ENCODE measurements around the gene MDFI. TPM values are rescaled to one million over a fixed set of nuclear protein-coding genes. Genes with fewer than 3 reads are reported as not detected.

MDFI gene
- total RNA-seq, 2 experiments from 2014 or later: not detected

DNA sequence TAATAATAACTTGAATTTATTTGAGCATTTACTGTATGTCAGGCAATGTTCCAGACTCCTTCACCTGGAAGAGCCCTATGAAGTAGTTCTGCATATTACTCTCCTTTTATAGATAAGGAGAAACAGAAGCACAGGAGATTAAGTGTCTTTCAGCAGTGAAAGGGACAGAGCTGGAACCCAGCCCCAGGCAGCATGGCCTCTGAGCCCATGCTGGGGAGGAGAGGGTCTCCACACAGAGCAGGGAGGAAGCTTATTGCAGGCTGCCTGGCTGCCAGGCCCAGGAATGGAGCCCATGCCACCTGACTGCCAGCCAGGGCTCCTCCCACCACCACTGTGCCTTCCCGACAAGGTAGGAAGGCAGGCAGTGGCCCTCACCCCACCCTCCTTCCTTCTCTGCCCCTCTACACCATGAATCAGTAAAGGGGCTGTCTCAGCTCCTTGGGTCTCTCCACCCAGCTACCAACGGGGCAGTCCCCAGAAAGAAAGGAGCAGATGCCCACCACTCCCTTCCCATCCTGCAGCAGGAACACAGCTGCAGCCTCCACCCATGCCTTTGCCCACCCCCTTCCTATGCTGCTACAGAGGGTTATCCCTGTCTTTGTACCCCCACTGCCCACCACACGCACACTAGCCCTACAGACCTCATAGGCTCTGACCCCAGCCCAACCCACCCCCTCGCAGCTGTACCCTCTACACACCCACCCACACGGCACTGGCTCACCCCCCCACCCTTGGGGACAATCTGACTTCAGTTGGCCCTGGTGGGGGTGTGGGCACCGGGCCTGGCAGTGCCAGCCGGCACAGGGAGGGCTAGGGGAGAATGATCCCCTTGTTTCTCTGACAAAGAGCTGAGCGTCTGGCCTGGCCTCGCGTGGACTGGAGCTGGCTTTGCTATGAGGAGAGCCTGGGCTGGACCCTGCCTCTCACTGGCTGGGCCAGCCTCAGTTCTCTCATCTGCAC lies 55.3 kb downstream of the MDFI start:
- Mint-ChIP-seq H3K27me3 (no peaks in the 10 kb centered on the region), H3K36me3 (ENCODE audit: low read depth) (no peaks in the 10 kb centered on the region), H3K9me3 (ENCODE audit: low read depth) (no peaks in the 10 kb centered on the region), H3K27ac (no peak overlapping the region), H3K4me1 (peaks cover 3% of the 10 kb centered on the region), H3K4me3 (no peak overlapping the region)
- no peak for ATAC-seq
- ChIA-PET CTCF (interaction anchor here (1.6 to 2.7 kb wide), 2 partner anchors 9 to 10 kb away, joined by 3 to 10 read pairs; no protein-coding TSS in a partner anchor), POLR2A (no interaction called here)
- intact Hi-C loops (cut with DNase I, micrococcal nuclease): no loop called here
- no peak for DNase-seq

DNA sequence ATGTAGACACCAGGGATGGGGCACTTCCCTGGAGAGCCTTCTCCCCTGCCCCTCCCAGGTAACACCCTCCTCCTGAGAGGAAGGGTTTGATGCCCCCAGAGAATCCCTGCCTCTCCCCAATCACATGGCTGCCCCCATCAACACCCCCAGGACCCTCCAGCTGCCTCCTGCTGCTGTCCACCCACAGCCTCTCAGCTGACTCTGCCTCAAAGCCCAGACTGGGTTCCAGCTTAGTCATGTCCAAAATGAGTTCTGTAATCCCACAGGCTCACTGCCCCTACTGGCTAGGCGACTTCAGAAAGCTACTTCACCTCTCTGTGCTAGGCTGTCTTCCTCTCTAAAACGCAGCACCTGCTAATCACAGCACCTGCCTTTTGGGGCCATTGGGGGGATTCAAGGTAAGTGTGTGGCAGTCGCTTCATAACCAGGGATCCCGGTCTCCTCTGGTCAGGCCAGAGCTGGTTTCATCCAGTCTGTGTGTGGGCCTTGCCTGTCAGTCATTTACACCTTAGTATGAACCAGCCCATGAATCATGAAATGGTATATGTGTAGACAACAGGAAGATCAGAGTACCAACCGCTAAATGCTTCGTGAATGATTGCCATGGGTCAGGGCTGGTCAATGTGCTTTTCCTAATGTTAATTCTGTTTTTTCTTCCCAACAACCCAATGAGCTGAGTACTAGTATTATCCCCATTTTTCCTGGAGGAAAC lies 56.7 kb downstream of the MDFI start:
- ChIA-PET CTCF (interaction anchor here (0.9 to 2.7 kb wide), 2 partner anchors 10 to 11 kb away, joined by 3 to 10 read pairs; no protein-coding TSS in a partner anchor), POLR2A (interaction anchor here (0.6 kb wide), 1 partner anchor 404 kb away, joined by 3 read pairs; no protein-coding TSS in a partner anchor)
- intact Hi-C loops (cut with DNase I, micrococcal nuclease): no loop called here
- Mint-ChIP-seq H3K27me3 (no peaks in the 10 kb centered on the region), H3K4me1 (no peaks in the 10 kb centered on the region), H3K9me3 (ENCODE audit: low read depth) (no peaks in the 10 kb centered on the region), H3K36me3 (ENCODE audit: low read depth) (no peaks in the 10 kb centered on the region), H3K4me3 (no peak overlapping the region), H3K27ac (no peak overlapping the region)
- no peak for DNase-seq
- ATAC-seq: no peak

DNA sequence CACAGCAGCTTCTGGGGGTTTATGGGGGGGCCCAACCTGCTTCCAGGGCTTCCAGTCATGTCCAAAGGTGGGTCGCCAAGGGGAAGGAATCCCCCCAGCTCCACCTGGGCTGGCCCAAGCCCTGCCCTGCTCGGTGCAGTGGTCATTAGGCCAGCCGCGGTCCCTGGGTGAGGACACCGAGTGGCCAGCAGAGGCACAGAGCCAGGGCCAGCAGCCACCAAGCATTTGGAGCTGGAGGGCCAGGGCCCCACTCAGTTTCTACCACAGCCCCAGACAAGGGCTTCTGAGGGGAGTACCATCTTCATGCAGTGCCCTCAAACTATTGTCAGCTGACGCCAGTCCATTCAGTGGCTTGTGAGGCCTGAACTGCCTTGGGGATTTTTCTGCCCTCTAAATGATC lies 57.6 kb downstream of the MDFI start:
- H3K36me3 Mint-ChIP-seq (ENCODE audit: low read depth): no peaks in the 10 kb centered on the region
- H3K27me3 Mint-ChIP-seq: no peaks in the 10 kb centered on the region
- ATAC-seq (no peak), DNase-seq (no peak)
- intact Hi-C loops (cut with DNase I, micrococcal nuclease): no loop called here
- no peaks in the 10 kb centered on the region for H3K9me3 Mint-ChIP-seq (ENCODE audit: low read depth)
- H3K4me3 Mint-ChIP-seq: no peak overlapping the region
- POLR2A ChIA-PET: no interaction called here
- H3K4me1 Mint-ChIP-seq: no peaks in the 10 kb centered on the region
- CTCF ChIA-PET: interaction anchor here (0.6 to 2.7 kb wide), 3 partner anchors 9 to 78 kb away, joined by 3 to 10 read pairs (median 4); no protein-coding TSS in a partner anchor
- no peak overlapping the region for H3K27ac Mint-ChIP-seq

DNA sequence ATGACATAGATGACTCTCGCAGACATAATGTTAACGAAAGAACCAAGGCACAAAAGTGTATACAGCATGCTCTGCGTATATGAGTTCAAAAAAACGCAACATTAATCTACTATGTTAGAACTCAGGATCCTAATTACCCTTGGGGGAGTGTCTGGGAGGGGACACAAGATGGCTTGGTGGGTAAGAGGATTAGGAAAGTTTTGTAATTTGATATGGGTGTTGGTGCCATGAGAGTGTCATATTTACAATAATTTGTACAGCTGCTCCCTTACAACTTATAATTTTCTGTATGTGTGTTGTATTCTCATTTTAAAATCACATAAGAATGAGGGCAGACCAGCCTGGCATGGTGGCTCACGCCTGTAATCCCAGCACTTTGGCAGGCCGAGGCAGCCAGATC lies 58.5 kb downstream of the MDFI start:
- ChIA-PET CTCF (no interaction called here), POLR2A (no interaction called here)
- Mint-ChIP-seq H3K4me1 (no peaks in the 10 kb centered on the region), H3K27me3 (no peaks in the 10 kb centered on the region), H3K36me3 (ENCODE audit: low read depth) (no peaks in the 10 kb centered on the region), H3K27ac (no peak overlapping the region), H3K4me3 (no peak overlapping the region), H3K9me3 (ENCODE audit: low read depth) (no peaks in the 10 kb centered on the region)
- intact Hi-C loops (cut with DNase I, micrococcal nuclease): no loop called here
- no peak for DNase-seq
- no peak for ATAC-seq

- H3K4me3 Mint-ChIP-seq: no peak overlapping the region
- ChIA-PET CTCF (interaction anchor here (1.3 kb wide), 1 partner anchor 15 kb away, joined by 3 read pairs; no protein-coding TSS in a partner anchor), POLR2A (no interaction called here)
- H3K36me3 Mint-ChIP-seq (ENCODE audit: low read depth): no peaks in the 10 kb centered on the region
- H3K9me3 Mint-ChIP-seq (ENCODE audit: low read depth): no peaks in the 10 kb centered on the region
- DNase-seq (no peak), ATAC-seq (no peak)
- H3K27ac Mint-ChIP-seq: no peak overlapping the region
- H3K4me1 Mint-ChIP-seq: no peaks in the 10 kb centered on the region
- no peaks in the 10 kb centered on the region for H3K27me3 Mint-ChIP-seq
- intact Hi-C loops (cut with DNase I, micrococcal nuclease): no loop called here
Measured at GRCh38 chr6:41697861-41698781, 59.9 kb downstream of the MDFI start.

GRCh38 chr6:41699063-41699462 lies 60.8 kb downstream of the MDFI start:
- no peak for ATAC-seq
- intact Hi-C loops (cut with DNase I, micrococcal nuclease): no loop called here
- DNase-seq: no peak
- H3K27me3 Mint-ChIP-seq: no peaks in the 10 kb centered on the region
- CTCF ChIA-PET: interaction anchor here (1.3 kb wide), 1 partner anchor 16 kb away, joined by 3 read pairs; no protein-coding TSS in a partner anchor
- H3K36me3 Mint-ChIP-seq (ENCODE audit: low read depth): no peaks in the 10 kb centered on the region
- no peaks in the 10 kb centered on the region for H3K9me3 Mint-ChIP-seq (ENCODE audit: low read depth)
- H3K27ac Mint-ChIP-seq: no peak overlapping the region
- H3K4me3 Mint-ChIP-seq: no peak overlapping the region
- H3K4me1 Mint-ChIP-seq: no peaks in the 10 kb centered on the region
- POLR2A ChIA-PET: no interaction called here

DNA sequence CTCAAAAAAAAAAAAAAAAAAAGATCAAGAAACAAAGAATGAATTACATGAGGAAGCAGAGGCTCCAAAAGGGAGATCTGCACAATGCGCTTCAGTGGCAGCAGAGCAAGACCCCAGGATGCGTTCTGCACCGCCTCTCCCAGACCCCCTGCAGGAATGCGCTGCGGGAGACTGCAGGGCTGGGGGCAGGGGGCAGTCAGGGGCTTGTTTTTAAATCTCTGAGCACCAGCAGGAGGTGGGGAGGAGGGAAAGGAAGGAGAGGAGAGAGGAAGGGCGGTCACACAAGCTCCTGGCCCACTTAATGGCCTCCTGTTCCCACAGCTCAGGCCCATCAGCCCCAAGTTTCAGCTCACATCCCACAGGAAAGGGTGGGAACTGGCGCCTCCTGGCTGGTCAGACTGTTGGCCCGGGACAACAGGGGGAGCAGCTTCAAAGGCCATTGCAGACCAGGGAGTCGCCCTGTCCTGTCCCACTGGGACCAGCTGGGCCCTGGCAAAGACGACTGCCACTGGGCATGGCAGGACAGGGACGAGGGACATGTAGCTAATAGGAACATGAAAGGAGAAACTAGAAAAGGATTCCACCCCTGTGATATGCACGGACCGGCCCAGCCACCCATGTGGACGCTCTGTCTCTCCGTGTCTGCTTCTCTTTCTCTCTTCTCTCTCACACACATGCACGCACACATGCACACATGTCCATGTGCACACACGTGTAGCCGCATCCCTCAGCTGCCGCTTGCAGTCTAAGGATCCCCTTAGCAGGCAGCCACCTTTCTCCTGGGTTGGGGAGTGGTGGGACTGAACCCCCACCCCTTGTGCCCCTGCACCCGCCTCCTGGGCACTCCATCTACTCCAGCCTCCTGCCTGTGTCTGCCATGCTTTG lies 62.4 kb downstream of the MDFI start:
- Mint-ChIP-seq H3K9me3 (ENCODE audit: low read depth) (no peaks in the 10 kb centered on the region), H3K27me3 (no peaks in the 10 kb centered on the region), H3K4me1 (peaks cover 4% of the 10 kb centered on the region), H3K27ac (no peak overlapping the region), H3K4me3 (no peak overlapping the region), H3K36me3 (ENCODE audit: low read depth) (no peaks in the 10 kb centered on the region)
- ChIA-PET CTCF (no interaction called here), POLR2A (no interaction called here)
- DNase-seq (no peak), ATAC-seq (no peak)
- intact Hi-C loops (cut with DNase I, micrococcal nuclease): loop anchor here in 1 of 2 experiments (10.0 kb wide), 1 partner anchor 74 kb away; the partner anchor contains the start of gene FRS3

- ATAC-seq: no peak
- H3K27ac Mint-ChIP-seq: no peak overlapping the region
Measured at GRCh38 chr6:41702089-41702745, 63.9 kb downstream of the MDFI start.

DNA sequence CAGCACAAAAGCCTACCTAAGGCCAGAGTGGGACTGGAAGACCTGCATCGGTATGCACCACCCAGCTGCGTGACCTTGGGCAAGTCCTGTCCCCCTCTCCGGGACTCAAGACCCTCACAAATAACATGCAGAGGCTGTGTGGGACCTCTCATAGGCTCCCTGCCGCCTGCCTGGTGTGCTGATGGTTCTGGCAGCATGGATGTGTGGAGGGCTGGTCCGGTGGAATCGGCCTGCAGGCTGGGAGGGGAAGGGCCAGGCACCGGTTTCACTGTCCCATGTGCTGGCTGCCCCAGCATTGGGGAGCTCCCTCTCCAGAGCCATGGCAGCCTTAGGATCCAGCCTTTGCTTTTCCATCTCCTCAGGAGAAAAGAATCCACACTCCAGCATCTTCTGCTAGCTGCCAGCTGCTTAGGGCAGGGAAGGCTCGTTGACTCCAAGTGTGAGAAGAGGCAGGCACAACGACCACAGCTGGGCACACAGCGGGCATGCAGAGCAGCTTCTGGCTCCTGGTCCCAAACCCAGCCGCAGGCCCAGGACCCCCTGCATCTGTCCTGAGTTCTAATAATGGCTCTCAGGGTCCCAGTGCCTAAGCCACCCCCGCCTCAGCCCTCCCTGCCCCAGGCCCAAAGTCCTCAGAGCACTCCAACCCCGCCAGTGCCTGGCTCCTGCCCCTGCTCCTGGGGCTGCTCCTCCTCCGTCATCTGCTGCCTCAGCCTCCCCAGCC lies 64.7 kb downstream of the MDFI start:
- Mint-ChIP-seq H3K27ac (no peak overlapping the region), H3K4me3 (no peak overlapping the region), H3K9me3 (ENCODE audit: low read depth) (no peaks in the 10 kb centered on the region), H3K27me3 (no peaks in the 10 kb centered on the region), H3K36me3 (ENCODE audit: low read depth) (no peaks in the 10 kb centered on the region), H3K4me1 (peaks cover 26% of the 10 kb centered on the region)
- DNase-seq (no peak), ATAC-seq (no peak)
- ChIA-PET CTCF (interaction anchor here (1.1 kb wide), 1 partner anchor 10 kb away, joined by 3 read pairs; no protein-coding TSS in a partner anchor), POLR2A (no interaction called here)
- intact Hi-C loops (cut with DNase I, micrococcal nuclease): loop anchor here in 1 of 2 experiments (10.0 kb wide), 1 partner anchor 72 kb away; the partner anchor contains the start of gene FRS3

More at GRCh38 chr6:41702089-41702745, 63.9 kb downstream of the MDFI start:
- Mint-ChIP-seq H3K4me3 (no peak overlapping the region), H3K36me3 (ENCODE audit: low read depth) (no peaks in the 10 kb centered on the region), H3K4me1 (peaks cover 19% of the 10 kb centered on the region), H3K27me3 (no peaks in the 10 kb centered on the region), H3K9me3 (ENCODE audit: low read depth) (no peaks in the 10 kb centered on the region)
- ChIA-PET CTCF (interaction anchor here (1.1 kb wide), 1 partner anchor 10 kb away, joined by 3 read pairs; no protein-coding TSS in a partner anchor), POLR2A (no interaction called here)
- DNase-seq: no peak
- intact Hi-C loops (cut with DNase I, micrococcal nuclease): loop anchor here in 1 of 2 experiments (10.0 kb wide), 1 partner anchor 73 kb away; the partner anchor contains the start of gene FRS3

Data from activated CD4-positive, alpha-beta T cell treated with anti-CD3 and anti-CD28 coated beads for 36 hours (primary cell).